Omental fat pad (tissue), 4 donors: ENCODE data around the gene BNIP3. TPM values are rescaled to one million over a fixed set of nuclear protein-coding genes. Genes with fewer than 3 reads are reported as not detected.
"Not testable (repeated sequence)": the region's sequence is repeated elsewhere in the genome, so short reads cannot be mapped to it uniquely, and the experiment has no call there.

Source experiments
- ATAC-seq: fragments of 150-250 bp; one replicate; pipeline ENCODE4 v1.9.1; 2016; ENCODE audit warnings: mild to moderate bottlenecking, moderate library complexity; ENCODE audit not compliant: low FRiP score
- DNase-seq: peaks from one replicate; pipeline ENCODE4 v3.0.0-alpha.2; 2019; ENCODE audit warnings: low spot score
- total RNA-seq, 4 donors: library from RNA; depleted of rRNA; stranded (reverse); fragments of >200 nt; gene quantifications; one replicate each; pipeline ENCODE4 v1.1.0, GENCODE V29; 2016
- TF ChIP-seq, protein P1 (sequence below), 3 donors: fragments of 450-650 bp; IDR thresholded peaks; one replicate each; pipeline ENCODE4 v1.5.1; 2016 to 2017; ENCODE audit warnings: antibody characterized with exemption in 3 of 3, mild to moderate bottlenecking in 3 of 3, moderate library complexity in 2 of 3

Gene BNIP3
- total RNA-seq, 4 donors from 2014 or later = 66.3 to 192 (median 149) TPM

- TF ChIP-seq, protein P1, sequence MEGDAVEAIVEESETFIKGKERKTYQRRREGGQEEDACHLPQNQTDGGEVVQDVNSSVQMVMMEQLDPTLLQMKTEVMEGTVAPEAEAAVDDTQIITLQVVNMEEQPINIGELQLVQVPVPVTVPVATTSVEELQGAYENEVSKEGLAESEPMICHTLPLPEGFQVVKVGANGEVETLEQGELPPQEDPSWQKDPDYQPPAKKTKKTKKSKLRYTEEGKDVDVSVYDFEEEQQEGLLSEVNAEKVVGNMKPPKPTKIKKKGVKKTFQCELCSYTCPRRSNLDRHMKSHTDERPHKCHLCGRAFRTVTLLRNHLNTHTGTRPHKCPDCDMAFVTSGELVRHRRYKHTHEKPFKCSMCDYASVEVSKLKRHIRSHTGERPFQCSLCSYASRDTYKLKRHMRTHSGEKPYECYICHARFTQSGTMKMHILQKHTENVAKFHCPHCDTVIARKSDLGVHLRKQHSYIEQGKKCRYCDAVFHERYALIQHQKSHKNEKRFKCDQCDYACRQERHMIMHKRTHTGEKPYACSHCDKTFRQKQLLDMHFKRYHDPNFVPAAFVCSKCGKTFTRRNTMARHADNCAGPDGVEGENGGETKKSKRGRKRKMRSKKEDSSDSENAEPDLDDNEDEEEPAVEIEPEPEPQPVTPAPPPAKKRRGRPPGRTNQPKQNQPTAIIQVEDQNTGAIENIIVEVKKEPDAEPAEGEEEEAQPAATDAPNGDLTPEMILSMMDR (IDR thresholded peaks at IDR 0.05) = no peak
- DNase-seq = no peak
- ATAC-seq = no peak
Measured at GRCh38 chr10:131923038-131923756, 58.5 kb downstream of the BNIP3 start.

GRCh38 chr10:131921184-131921583 lies 60.5 kb downstream of the BNIP3 start:
- ATAC-seq (no peak), DNase-seq (no peak)

DNA sequence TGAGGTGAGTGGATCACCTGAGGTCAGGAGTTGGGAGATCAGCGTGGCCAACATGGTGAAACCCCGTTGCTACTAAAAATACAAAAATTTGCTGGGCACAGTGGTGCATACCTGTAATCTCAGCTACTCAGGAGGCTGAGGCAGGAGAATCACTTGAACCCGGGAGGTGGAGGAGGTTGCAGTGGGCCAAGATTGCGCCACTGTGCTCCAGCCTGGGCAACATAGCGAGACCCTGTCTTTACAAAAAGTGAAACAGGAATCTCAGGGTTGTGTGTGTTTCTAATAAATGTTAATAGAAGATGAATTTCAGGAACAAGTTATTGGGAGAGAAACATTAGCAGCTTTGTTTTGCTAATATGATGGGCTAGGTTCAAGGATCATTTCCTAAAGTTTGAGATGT lies 61.0 kb downstream of the BNIP3 start:
- ATAC-seq = no peak
- TF ChIP-seq, protein P1 (IDR thresholded peaks at IDR 0.05) = no peak
- DNase-seq = no peak

More at GRCh38 chr10:131921184-131921583, 60.5 kb downstream of the BNIP3 start:
- TF ChIP-seq, protein P1 (IDR thresholded peaks at IDR 0.05) = no peak

GRCh38 chr10:131920151-131920550 lies 61.6 kb downstream of the BNIP3 start:
- ATAC-seq = no peak
- TF ChIP-seq, protein P1 (IDR thresholded peaks at IDR 0.05) = no peak
- no peak for DNase-seq

- not testable (repeated sequence) for ATAC-seq
Measured at GRCh38 chr10:131919461-131919860, 62.3 kb downstream of the BNIP3 start.

More at GRCh38 chr10:131919461-131919860, 62.3 kb downstream of the BNIP3 start:
- DNase-seq = not testable (repeated sequence)

Other genes starting within 250 kb of the BNIP3 start
- gene PPP2R2D, start 80.9 kb downstream of the BNIP3 start, total RNA-seq = 10 to 100 TPM; 25.0 to 33.7 (median 28.7) TPM
- under 1 TPM; 0.13 to 0.79 (median 0.37) TPM for gene JAKMIP3, start 84.0 kb upstream of the BNIP3 start, total RNA-seq
- 1 to 10 TPM in 1 of 4 donors, under 1 TPM in 3; 0.69 to 3.0 (median 0.81) TPM for gene DPYSL4, start 205.0 kb upstream of the BNIP3 start, total RNA-seq